Heart right ventricle (tissue), 16 donors: ENCODE results near the gene ZNF236. TPM values are rescaled to one million over a fixed set of nuclear protein-coding genes. Genes with fewer than 3 reads are reported as not detected.
A peak's percentile ranks its signal among the peaks of the same experiment; 100 is the strongest.

Experiments
- ATAC-seq, 8 donors: fragments of 200-7000 bp; cut with Tn5 transposase; one replicate each; pipeline ENCODE4 v1.9.1; 2020; ENCODE audit warnings: mild to moderate bottlenecking in 8 of 8, moderate library complexity in 8 of 8, moderate number of reproducible peaks in 1 of 8
- DNase-seq, 2 donors: peaks; one replicate each; pipeline ENCODE4 v3.0.0-alpha.2; 2020
- H3K27ac ChIP-seq, 10 donors: fragments of 200-600 bp; sonication (generic) in 2 of 10; one replicate each; pipeline versions ENCODE4 v1.5.0 to v1.8.0; 2020 to 2022; ENCODE audit warnings: mild to moderate bottlenecking in 3 of 10
- H3K27me3 ChIP-seq, 7 donors: fragments of 200-600 bp; one replicate each; pipeline ENCODE4 v1.8.0; 2021 to 2022; ENCODE audit warnings: mild to moderate bottlenecking in 2 of 7
- H3K36me3 ChIP-seq, 9 donors: fragments of 200-600 bp; sonication (generic) in 1 of 9; one replicate each; pipeline versions ENCODE4 v1.5.0 to v1.8.0; 2020 to 2022; ENCODE audit warnings: mild to moderate bottlenecking in 2 of 9
- H3K4me1 ChIP-seq, 9 donors: fragments of 200-600 bp; sonication (generic) in 1 of 9; one replicate each; pipeline versions ENCODE4 v1.5.0 to v1.8.0; 2020 to 2022; ENCODE audit warnings: mild to moderate bottlenecking in 4 of 9
- H3K4me3 ChIP-seq, 10 donors: fragments of 200-600 bp; sonication (generic) in 2 of 10; one replicate each; pipeline versions ENCODE4 v1.5.0 to v1.8.0; 2020 to 2022; ENCODE audit warnings: mild to moderate bottlenecking in 7 of 10, moderate library complexity in 2 of 10
- H3K9me3 ChIP-seq, 11 donors: fragments of 200-600 bp in 10 of 11; sonication (generic) in 2 of 11; one replicate each; pipeline versions ENCODE4 v1.5.0 to v1.8.0; 2013 to 2022; ENCODE audit warnings: mild to moderate bottlenecking in 2 of 11, control low read depth in 1 of 11, moderate library complexity in 1 of 11
- WGBS, 2 donors: extraction: QIAGEN DNeasy Blood & Tissue Kit; methylation state at CpG; one replicate each; pipeline ENCODE4 v1.1.7; 2013; ENCODE audit warnings: inconsistent platforms in 1 of 2; 5-methylcytosine and 5-hydroxymethylcytosine counted together
- intact Hi-C, 10 donors: fragments of 100-400 bp; cut with DNase I; formaldehyde crosslinking; loops; one replicate each; pipeline versions ENCODE4 v1.11.1 to v1.14.2; 2022
- polyA plus RNA-seq, 2 donors: library from polyadenylated mRNA; stranded (reverse); fragments of 200-250 nt; gene quantifications; one replicate each; pipeline ENCODE4 v1.2.3, GENCODE V29; 2013
- total RNA-seq, 10 donors: library from RNA; stranded (reverse); fragmentation: NEBNext Ultra II Directional in 3 of 10; extraction: Animal tissue kit (Norgen Biotek cat#: 25700) in 3 of 10; gene quantifications; one replicate each; pipeline versions ENCODE4 v1.2.1 to v1.2.4, GENCODE V29; 2021 to 2023
- TF ChIP-seq, protein P1 (sequence below), 9 donors: fragments of 200-600 bp; sonication (generic) in 2 of 9; IDR thresholded peaks; one replicate each; pipeline versions ENCODE4 v1.5.0 to v1.8.0; 2021 to 2022; ENCODE audit warnings: antibody characterized with exemption in 9 of 9, mild to moderate bottlenecking in 5 of 9, moderate library complexity in 1 of 9
- donor health status: Arrhythmogenic right ventricular cardiomyopathy.
- donor health status: ischemic (EF 13 %, LVEDD 7.1; RV severe dilation, severe dysfunction).
- donor health status: healthy with polysubstance abuse.
- donor health status: DM: no; HTN: yes; CAD: no.
- donor health status: DM: no; HTN: no; CAD: no.
- donor health status: ischemic (EF 25% LVEDD 6.9; RV normal size, moderate dysfunction).
- donor health status: ischemic (EF 25% LVEDD 5.7; RV mildly dilated, moderate dysfunction).
- donor health status: healthy.
- donor health status: DM: yes; HTN: yes; CAD: no.
- donor health status: Ischemic cardiomyopathy.
- donor health status: ischemic (EF 35%, LVEDD 5.7; RV mildly dilated, moderate dysfunction).
- donor health status: nonischemic (EF 11% LVEDD 7.7; RV severe dilation, severe dysfunction).
- donor health status: DM: yes; HTN: yes; CAD: no.
- donor health status: PGD.
- donor health status: ischemic (EF 29% LVEDD 5.4; RV normal size, mild dysfunction).
- donor health status: nonischemic (EF 23%, LVEDD 6.1; RV moderate dilation, normal function).

ZNF236 gene
- total and polyA plus RNA-seq, 12 donors: 0.75 to 14.9 (median 12.1) TPM

DNA sequence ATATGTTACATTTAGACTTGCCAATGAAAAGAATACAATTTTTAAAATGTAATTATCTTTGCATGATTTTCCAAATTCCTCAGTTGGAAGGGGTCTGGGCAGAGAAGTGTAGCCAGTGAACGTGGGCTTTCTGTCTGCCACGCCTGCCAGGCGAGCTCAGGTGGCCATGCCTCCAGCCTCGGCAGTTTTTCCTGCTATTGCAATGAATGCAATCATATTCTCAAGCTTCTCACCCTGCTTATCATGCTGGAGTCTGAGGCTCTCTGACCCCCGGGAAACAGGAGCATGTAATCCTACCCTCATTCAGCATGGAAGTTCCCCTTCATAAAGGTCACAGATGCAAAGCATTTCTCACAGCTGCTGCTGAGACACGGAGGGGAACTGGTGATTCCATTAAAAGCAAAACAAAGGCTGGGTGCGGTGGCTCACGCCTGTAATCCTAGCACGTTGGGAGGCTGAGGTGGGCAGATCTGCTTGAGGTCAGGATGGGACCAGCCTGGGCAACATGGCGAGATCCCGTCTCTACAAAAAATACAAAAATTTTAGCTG is 155.4 kb downstream of the ZNF236 start:
- peaks cover 0 to 6% (median 0%) of the 10 kb centered on the region in 9 donors for H3K36me3 ChIP-seq
- intact Hi-C loops: loop anchor here in 3 of 10 donors (2.0 to 10.0 kb wide), 3 partner anchors 21 to 175 kb away; no protein-coding TSS in a partner anchor
- no peaks in the 10 kb centered on the region for H3K27me3 ChIP-seq
- H3K27ac ChIP-seq: no peak overlapping the region
- 65 to 66% methylated on average over 11 of the region's 11 CpGs for WGBS, 2 donors
- H3K9me3 ChIP-seq: no peaks in the 10 kb centered on the region
- TF ChIP-seq, protein P1, sequence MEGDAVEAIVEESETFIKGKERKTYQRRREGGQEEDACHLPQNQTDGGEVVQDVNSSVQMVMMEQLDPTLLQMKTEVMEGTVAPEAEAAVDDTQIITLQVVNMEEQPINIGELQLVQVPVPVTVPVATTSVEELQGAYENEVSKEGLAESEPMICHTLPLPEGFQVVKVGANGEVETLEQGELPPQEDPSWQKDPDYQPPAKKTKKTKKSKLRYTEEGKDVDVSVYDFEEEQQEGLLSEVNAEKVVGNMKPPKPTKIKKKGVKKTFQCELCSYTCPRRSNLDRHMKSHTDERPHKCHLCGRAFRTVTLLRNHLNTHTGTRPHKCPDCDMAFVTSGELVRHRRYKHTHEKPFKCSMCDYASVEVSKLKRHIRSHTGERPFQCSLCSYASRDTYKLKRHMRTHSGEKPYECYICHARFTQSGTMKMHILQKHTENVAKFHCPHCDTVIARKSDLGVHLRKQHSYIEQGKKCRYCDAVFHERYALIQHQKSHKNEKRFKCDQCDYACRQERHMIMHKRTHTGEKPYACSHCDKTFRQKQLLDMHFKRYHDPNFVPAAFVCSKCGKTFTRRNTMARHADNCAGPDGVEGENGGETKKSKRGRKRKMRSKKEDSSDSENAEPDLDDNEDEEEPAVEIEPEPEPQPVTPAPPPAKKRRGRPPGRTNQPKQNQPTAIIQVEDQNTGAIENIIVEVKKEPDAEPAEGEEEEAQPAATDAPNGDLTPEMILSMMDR (IDR thresholded peaks at IDR 0.05): no peak
- H3K4me3 ChIP-seq: peak overlapping the region in 1 of 10 donors; percentile 24
- ATAC-seq (no peak), DNase-seq (no peak)
- peaks cover 0 to 14% (median 4%) of the 10 kb centered on the region in 9 donors for H3K4me1 ChIP-seq

DNA sequence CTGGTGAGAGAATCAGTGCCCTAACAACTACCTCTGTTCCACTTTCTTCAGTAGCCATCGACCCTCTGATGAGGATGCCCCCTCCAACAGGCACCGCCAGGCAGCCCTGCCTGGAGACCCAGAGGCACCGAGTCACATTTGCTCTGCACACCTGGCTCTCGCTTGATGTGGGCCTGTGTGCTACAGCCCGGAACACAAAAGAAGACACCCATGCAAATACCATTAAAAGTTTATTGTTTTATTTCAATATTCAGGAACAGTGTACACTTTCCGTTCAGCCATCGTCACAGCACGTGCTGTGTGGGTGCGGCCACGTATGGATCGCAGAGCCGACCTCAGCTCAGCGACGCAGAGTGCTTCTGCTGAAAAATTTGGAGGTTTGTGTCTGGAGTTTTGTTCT is 156.3 kb downstream of the ZNF236 start:
- Histone ChIP-seq H3K27me3 (no peaks in the 10 kb centered on the region), H3K9me3 (no peaks in the 10 kb centered on the region), H3K4me3 (no peak overlapping the region), H3K36me3 (peaks cover 0 to 4% (median 0%) of the 10 kb centered on the region in 9 donors), H3K4me1 (peaks cover 0 to 17% (median 5%) of the 10 kb centered on the region in 9 donors), H3K27ac (no peak overlapping the region)
- ATAC-seq (no peak), DNase-seq (no peak)
- TF ChIP-seq, protein P1 (IDR thresholded peaks at IDR 0.05): no peak
- intact Hi-C loops: loop anchor here in 3 of 10 donors (2.0 to 10.0 kb wide), 3 partner anchors 20 to 176 kb away; no protein-coding TSS in a partner anchor
- 90 to 97% methylated on average over 14 of the region's 14 CpGs for WGBS, 2 donors

DNA sequence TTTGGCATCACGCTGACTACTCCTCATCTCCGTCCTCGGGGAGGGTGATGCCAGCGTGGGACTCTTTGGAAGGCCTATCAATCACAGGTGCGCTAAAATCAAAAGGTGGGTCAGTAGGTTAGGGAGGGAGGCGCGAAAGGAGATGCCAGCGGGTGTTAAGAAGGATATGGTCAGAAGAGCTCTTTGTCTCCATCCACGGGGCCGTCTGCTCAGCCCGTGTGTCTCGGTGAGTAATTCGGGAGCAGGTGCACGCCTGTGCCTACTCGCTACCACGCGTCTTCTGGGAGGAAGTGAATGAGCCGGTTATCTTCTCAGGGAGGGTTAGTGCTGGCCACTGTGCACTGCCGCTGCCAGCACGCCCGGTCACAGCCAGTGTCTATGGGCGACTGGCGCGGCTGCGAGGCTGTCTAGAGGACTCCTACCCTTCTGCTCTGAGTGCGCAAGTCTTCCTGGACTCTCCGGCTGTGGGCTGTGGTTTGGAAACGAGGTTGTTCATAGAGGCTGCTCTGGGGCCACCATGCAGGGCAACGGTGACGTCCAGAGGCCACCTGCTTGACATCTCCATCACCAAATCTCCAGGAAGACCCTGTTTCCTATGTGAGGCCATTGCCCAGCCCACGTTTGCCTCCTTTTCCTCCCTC is 156.9 kb downstream of the ZNF236 start:
- DNase-seq: no peak
- no peak for ATAC-seq
- Histone ChIP-seq H3K9me3 (no peaks in the 10 kb centered on the region), H3K27me3 (no peaks in the 10 kb centered on the region), H3K4me1 (peaks cover 0 to 17% (median 5%) of the 10 kb centered on the region in 9 donors), H3K4me3 (no peak overlapping the region), H3K36me3 (no peaks in the 10 kb centered on the region), H3K27ac (no peak overlapping the region)
- TF ChIP-seq, protein P1 (IDR thresholded peaks at IDR 0.05): no peak
- intact Hi-C loops: loop anchor here in 3 of 10 donors (2.0 to 10.0 kb wide), 3 partner anchors 20 to 176 kb away; no protein-coding TSS in a partner anchor
- 95% methylated on average over 31 of the region's 31 CpGs for WGBS, 2 donors

DNA sequence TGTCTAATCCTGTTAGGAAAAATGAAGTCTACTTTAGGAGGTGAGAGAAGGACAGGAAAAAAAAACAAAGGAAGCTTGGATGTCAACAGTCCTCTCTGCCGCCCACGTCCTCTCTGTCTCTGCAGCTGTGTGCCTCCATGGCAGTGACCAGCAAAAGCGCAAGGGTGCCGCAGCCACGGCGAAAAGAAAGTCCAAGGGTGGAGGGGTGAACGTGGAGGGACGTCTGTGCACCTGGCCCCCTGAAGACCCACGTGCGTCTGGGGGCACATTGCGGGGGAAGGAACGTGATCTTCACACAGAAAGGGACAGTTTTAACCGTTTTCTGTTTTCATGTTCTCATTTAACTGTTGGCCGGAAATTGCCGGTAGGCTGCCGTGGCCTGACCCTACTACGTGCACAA is 157.5 kb downstream of the ZNF236 start:
- no peak overlapping the region for H3K4me3 ChIP-seq
- no peak overlapping the region for H3K27ac ChIP-seq
- 79 to 83% methylated on average over 17 of the region's 17 CpGs for WGBS, 2 donors
- H3K27me3 ChIP-seq: no peaks in the 10 kb centered on the region
- DNase-seq: no peak
- intact Hi-C loops: loop anchor here in 7 of 10 donors (2.0 to 10.0 kb wide), 7 partner anchors 19 to 232 kb away; no protein-coding TSS in a partner anchor
- peaks cover 0 to 17% (median 5%) of the 10 kb centered on the region in 9 donors for H3K4me1 ChIP-seq
- no peak for ATAC-seq
- TF ChIP-seq, protein P1 (IDR thresholded peaks at IDR 0.05): no peak
- H3K9me3 ChIP-seq: no peaks in the 10 kb centered on the region
- no peaks in the 10 kb centered on the region for H3K36me3 ChIP-seq
